NT2/D1 (cell line): ENCODE data around the gene COMMD10.

Experiments used
- DNase-seq: peaks from one replicate; pipeline ENCODE4 v3.0.0-alpha.2; 2011; ENCODE audit warnings: low read depth, low spot score
- H3K27me3 ChIP-seq: 2 replicates; pipeline ENCODE4 v1.6.0; 2011; ENCODE audit warnings: mild to moderate bottlenecking; ENCODE audit not compliant: insufficient read length, insufficient read depth
- H3K36me3 ChIP-seq: 2 replicates; pipeline ENCODE4 v1.6.1; 2011; ENCODE audit warnings: mild to moderate bottlenecking, low read length, mixed read lengths; ENCODE audit not compliant: insufficient read depth, insufficient read length
- H3K4me1 ChIP-seq: 2 replicates; pipeline ENCODE4 v1.5.1; 2011; ENCODE audit not compliant: insufficient read depth, insufficient read length
- H3K4me3 ChIP-seq: 2 replicates; pipeline ENCODE4 v1.5.1; 2011; ENCODE audit warnings: low read depth; ENCODE audit not compliant: insufficient read length
- H3K9ac ChIP-seq: 2 replicates; pipeline ENCODE4 v1.6.0; 2011; ENCODE audit warnings: low read depth; ENCODE audit not compliant: insufficient read length
- H3K9me3 ChIP-seq: 2 replicates; pipeline ENCODE4 v1.5.1; 2011; ENCODE audit warnings: mild to moderate bottlenecking, low read length; ENCODE audit not compliant: insufficient read depth
- SUZ12 ChIP-seq: IDR thresholded peaks from 2 replicates; pipeline ENCODE4 v1.6.1; 2011; ENCODE audit not compliant: insufficient read length, insufficient read depth; ENCODE audit errors: extremely low read depth
- YY1 ChIP-seq: IDR thresholded peaks from 2 replicates; pipeline ENCODE4 v1.6.1; 2011; ENCODE audit not compliant: insufficient read length, insufficient read depth
- ZNF274 ChIP-seq: IDR thresholded peaks from 2 replicates; pipeline ENCODE4 v1.6.1; 2011; ENCODE audit warnings: mild to moderate bottlenecking, low read depth, low read length

The COMMD10 gene

DNA sequence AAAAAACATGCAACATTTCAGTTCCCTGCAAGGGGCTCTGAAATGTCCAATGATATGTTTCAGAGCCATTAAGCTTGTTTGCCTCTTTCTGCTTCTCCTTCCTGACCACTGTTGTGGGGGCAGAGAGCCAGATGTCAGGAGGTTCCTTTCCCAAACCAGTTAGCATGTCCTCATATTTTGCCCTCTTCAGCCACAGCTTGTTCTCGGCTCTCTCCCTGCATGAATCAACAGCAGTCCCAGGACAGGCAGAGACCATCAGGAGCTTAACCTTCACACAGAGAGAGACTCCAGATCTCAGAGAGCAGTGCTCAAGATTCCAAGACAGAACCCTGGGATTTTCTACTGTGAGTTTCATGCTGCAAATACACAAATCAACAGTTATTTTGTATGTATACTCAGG, 218.5 kb downstream of the COMMD10 start:
- no peak for DNase-seq
- no peak for TF ChIP-seq ZNF274
- no peak for TF ChIP-seq YY1
- TF ChIP-seq SUZ12, result no peak
- Histone ChIP-seq H3K4me1 (no peaks in the 10 kb centered on the region), H3K36me3 (no peaks in the 10 kb centered on the region), H3K9me3 (peaks cover 5% of the 10 kb centered on the region), H3K9ac (no peak overlapping the region), H3K4me3 (no peak overlapping the region), H3K27me3 (no peaks in the 10 kb centered on the region)

DNA sequence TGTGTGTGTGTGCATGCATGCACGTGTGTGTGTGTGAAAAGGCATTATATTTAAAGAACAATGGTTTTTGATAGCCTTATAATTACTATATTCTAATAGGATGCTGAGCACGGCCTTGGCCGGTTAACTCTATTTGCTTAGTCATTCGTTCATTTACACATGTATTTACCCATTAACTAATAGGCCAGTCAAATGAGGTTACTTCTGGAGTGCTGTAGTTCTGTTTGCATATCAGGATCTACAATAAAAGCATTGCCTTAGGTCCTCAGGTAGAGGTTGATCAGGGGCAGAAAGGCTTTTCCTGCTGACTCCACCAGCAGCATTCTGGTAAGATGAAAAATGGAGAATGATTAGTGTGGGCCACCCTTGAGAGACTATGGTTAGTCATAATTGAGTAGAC, 219.0 kb downstream of the COMMD10 start:
- Histone ChIP-seq H3K9ac (no peak overlapping the region), H3K36me3 (no peaks in the 10 kb centered on the region), H3K4me1 (no peaks in the 10 kb centered on the region), H3K9me3 (peaks cover 6% of the 10 kb centered on the region), H3K27me3 (no peaks in the 10 kb centered on the region), H3K4me3 (no peak overlapping the region)
- TF ChIP-seq YY1 (no peak), SUZ12 (no peak)
- DNase-seq, result no peak

DNA sequence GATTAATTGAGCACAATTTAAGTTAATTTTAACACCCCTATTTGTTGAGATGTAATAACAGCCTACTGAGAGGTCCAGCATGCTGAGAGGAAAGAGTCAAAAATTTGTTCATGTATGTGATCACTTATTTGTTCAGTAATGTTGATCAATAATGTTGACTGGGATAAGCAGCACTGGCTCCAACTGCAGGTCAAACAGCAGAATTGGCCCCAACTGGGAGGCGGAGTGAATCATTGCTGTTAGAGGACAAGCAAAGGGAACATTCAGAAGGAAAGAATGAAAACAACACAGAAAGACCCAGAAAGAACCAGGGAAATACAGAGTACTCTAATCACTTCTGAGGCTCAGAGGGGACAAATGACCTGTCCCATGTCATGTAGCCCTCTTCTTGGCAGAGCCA, 221.1 kb downstream of the COMMD10 start:
- Histone ChIP-seq H3K9ac (no peak overlapping the region), H3K9me3 (peaks cover 6% of the 10 kb centered on the region), H3K36me3 (no peaks in the 10 kb centered on the region), H3K4me3 (no peak overlapping the region), H3K27me3 (no peaks in the 10 kb centered on the region), H3K4me1 (no peaks in the 10 kb centered on the region)
- DNase-seq, result no peak
- TF ChIP-seq ZNF274, result no peak
- no peak for TF ChIP-seq SUZ12
- TF ChIP-seq YY1, result no peak

DNA sequence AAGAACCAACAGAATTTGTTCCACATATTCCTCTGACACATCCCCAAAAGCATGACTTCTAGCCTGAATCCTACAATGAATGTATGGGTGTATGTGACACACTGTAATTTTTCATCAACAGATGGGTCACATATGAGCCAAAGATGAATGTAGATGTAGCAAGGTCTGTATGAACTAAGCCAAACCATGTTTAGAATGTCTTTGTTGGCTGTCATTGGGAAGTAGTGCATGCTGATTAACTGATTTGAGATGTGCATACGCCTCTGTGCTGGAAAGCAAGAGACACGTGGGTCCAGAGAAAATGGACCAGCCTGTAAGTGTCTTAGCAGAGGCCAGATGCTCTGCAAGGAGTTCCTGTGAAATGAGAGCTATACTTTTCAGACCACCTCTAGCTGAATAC, 222.0 kb downstream of the COMMD10 start:
- Histone ChIP-seq H3K9me3 (peaks cover 6% of the 10 kb centered on the region), H3K27me3 (no peaks in the 10 kb centered on the region), H3K36me3 (no peaks in the 10 kb centered on the region), H3K4me1 (no peaks in the 10 kb centered on the region), H3K9ac (no peak overlapping the region), H3K4me3 (no peak overlapping the region)
- TF ChIP-seq SUZ12 (no peak), YY1 (no peak), ZNF274 (no peak)
- no peak for DNase-seq

DNA sequence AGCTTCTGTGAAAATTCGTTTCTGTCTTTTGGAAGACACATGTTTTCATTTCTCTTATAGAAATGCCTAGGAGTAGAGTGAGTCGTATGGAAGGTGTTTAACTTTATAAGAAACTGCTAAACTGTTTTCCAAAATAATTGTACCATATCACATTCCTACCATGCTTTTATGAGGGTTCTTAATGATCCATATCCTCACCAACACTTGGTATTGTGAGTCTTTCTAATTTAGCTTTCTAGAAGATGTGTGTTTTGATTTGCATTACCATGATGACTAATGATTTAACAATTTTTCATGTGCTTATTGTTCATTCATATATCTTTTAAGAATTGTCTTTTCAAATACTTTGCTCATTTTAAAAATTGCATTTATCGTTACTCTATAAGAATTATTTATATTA, 223.6 kb downstream of the COMMD10 start:
- no peak for TF ChIP-seq YY1
- no peak for TF ChIP-seq SUZ12
- no peak for TF ChIP-seq ZNF274
- Histone ChIP-seq H3K9ac (no peak overlapping the region), H3K27me3 (no peaks in the 10 kb centered on the region), H3K9me3 (peaks cover 6% of the 10 kb centered on the region), H3K36me3 (no peaks in the 10 kb centered on the region), H3K4me3 (no peak overlapping the region), H3K4me1 (no peaks in the 10 kb centered on the region)
- no peak for DNase-seq

DNA sequence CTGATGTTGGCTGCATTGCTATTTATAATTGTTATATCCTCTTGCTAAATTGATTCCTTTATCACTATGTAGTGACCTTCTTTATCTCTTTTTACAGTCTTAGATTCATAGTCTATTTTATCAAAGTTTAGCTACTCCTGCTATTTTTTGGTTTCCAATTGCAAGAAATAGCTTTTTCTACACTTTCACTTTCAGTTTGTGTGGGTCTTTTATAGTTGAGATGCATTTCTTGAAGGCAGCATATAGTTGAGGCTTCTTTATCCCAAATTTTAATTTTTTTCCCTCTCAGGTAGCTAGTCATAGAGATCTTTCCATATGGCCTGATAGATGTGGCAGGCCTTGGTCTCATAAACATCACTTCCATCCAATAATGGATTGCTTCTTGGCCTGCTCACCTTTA, 228.5 kb downstream of the COMMD10 start:
- no peak overlapping the region for H3K4me3 ChIP-seq
- no peaks in the 10 kb centered on the region for H3K36me3 ChIP-seq
- H3K4me1 ChIP-seq, result no peaks in the 10 kb centered on the region
- peaks cover 1% of the 10 kb centered on the region for H3K9me3 ChIP-seq
- TF ChIP-seq YY1, result no peak
- no peak for TF ChIP-seq ZNF274
- no peak for TF ChIP-seq SUZ12
- H3K27me3 ChIP-seq, result no peaks in the 10 kb centered on the region
- no peak for DNase-seq
- H3K9ac ChIP-seq, result no peak overlapping the region

DNA sequence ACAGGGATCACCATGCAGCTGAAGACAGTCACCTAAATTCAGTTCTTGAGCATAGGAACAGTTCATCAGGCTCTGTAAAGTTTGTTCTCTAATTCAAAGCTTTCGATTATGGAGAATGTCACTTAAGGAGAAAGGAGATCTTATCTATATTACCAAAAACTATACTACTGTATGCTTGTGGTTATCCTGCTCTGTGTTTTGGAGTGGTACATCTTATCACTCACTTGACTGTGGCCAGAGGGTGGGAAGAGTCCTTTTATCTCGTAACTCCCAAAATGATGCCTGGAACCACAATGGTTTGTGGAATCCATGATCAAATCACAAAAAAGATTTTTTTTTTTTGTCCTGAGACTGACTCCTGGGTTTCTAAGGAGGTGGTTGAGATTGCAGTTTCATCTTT, 230.7 kb downstream of the COMMD10 start:
- Histone ChIP-seq H3K4me3 (no peak overlapping the region), H3K4me1 (no peaks in the 10 kb centered on the region), H3K9ac (no peak overlapping the region), H3K9me3 (no peaks in the 10 kb centered on the region), H3K36me3 (no peaks in the 10 kb centered on the region), H3K27me3 (no peaks in the 10 kb centered on the region)
- no peak for DNase-seq
- TF ChIP-seq ZNF274, result no peak
- TF ChIP-seq YY1, result no peak
- no peak for TF ChIP-seq SUZ12
